GM10248 (cell line): ENCODE data around the gene APOD.
A peak's percentile ranks its signal among the peaks of the same experiment; 100 is the strongest.

Experiments
- CTCF ChIA-PET: fragments of 300-600 bp; sonication (Branson Sonifier 250); formaldehyde crosslinking; extraction: SDS; loops from one replicate; lab custom pipeline; 2021; ENCODE audit warnings: antibody characterized with exemption; lab: Yijun Ruan, JAX
- POLR2A ChIA-PET: fragments of 350-650 bp; sonication (Branson Sonifier 250); formaldehyde crosslinking; extraction: SDS; loops from one replicate; lab custom pipeline; 2020; ENCODE audit warnings: antibody characterized with exemption; lab: Yijun Ruan, JAX
- DNase-seq: peaks from one replicate; pipeline ENCODE4 v3.0.0; 2012; ENCODE audit errors: extremely low spot score
- CTCF ChIP-seq: IDR thresholded peaks from 2 replicates; pipeline ENCODE4 v1.5.1; 2012; ENCODE audit warnings: mild to moderate bottlenecking, low read depth; ENCODE audit errors: extremely low read depth, missing control alignments, control extremely low read depth

Gene APOD

GRCh38 chr3:195546130-195546560, 37.6 kb downstream of the APOD start:
- ChIA-PET POLR2A (no interaction called here), CTCF (interaction anchor here (1.1 to 1.5 kb wide), 3 partner anchors 24 to 304 kb away, joined by 4 to 5 read pairs (median 5); partner anchors contain the start of gene XXYLT1)
- no peak for TF ChIP-seq CTCF
- no peak for DNase-seq

- ChIA-PET POLR2A (no interaction called here), CTCF (interaction anchor here (2.3 kb wide), 1 partner anchor 306 kb away, joined by 9 read pairs; no protein-coding TSS in a partner anchor)
- no peak for DNase-seq
- TF ChIP-seq CTCF: no peak
Measured at GRCh38 chr3:195544634-195545033, 39.1 kb downstream of the APOD start.

GRCh38 chr3:195544230-195544536, 39.6 kb downstream of the APOD start:
- POLR2A ChIA-PET: no interaction called here
- TF ChIP-seq CTCF: no peak
- no peak for DNase-seq
- CTCF ChIA-PET: interaction anchor here (2.3 to 3.1 kb wide), 2 partner anchors 273 to 306 kb away, joined by 9 to 20 read pairs; partner anchors contain the start of gene XXYLT1

- no peak for TF ChIP-seq CTCF
- CTCF ChIA-PET: interaction anchor here (1.0 to 3.1 kb wide), 8 partner anchors 9 to 351 kb away, joined by 3 to 20 read pairs (median 5); partner anchors contain the start of gene XXYLT1
- POLR2A ChIA-PET: interaction anchor here (0.8 to 1.8 kb wide), 4 partner anchors 8 to 871 kb away, joined by 3 to 7 read pairs (median 3); partner anchors contain the start of gene LSG1
- DNase-seq: no peak
Measured at GRCh38 chr3:195543500-195544229, 40.1 kb downstream of the APOD start.

GRCh38 chr3:195542698-195543499, 40.8 kb downstream of the APOD start, which contains the start of gene PPP1R2:
TSS of gene PPP1R2 (minus strand) at chr3:195543325. CDS start at chr3:195543025, 300 bp downstream.
- ChIA-PET CTCF (interaction anchor here (1.0 to 3.1 kb wide), 9 partner anchors 8 to 352 kb away, joined by 3 to 20 read pairs (median 5); partner anchors contain the start of gene XXYLT1), POLR2A (interaction anchor here (0.8 to 1.8 kb wide), 5 partner anchors 8 to 870 kb away, joined by 3 to 7 read pairs (median 3); partner anchors contain the start of gene LSG1)
- DNase-seq: peak; percentile 96
- TF ChIP-seq CTCF: no peak

- POLR2A ChIA-PET: interaction anchor here (0.8 to 1.8 kb wide), 2 partner anchors 8 to 855 kb away, joined by 4 to 7 read pairs; no protein-coding TSS in a partner anchor
- no peak for TF ChIP-seq CTCF
- DNase-seq: peak; percentile 35
- CTCF ChIA-PET: interaction anchor here (0.9 to 3.1 kb wide), 8 partner anchors 9 to 352 kb away, joined by 3 to 20 read pairs (median 5); partner anchors contain the start of gene XXYLT1
Measured at GRCh38 chr3:195542316-195542697, 41.4 kb downstream of the APOD start.
